HS-5 (cell line): ENCODE results near the gene IVNS1ABP.
"Not testable (repeated sequence)": the region's sequence is repeated elsewhere in the genome, so short reads cannot be mapped to it uniquely, and the experiment has no call there.

Source experiments
- DNase-seq: peaks from one replicate; pipeline ENCODE4 v3.0.0-alpha.2; 2012; ENCODE audit warnings: low read depth

Gene IVNS1ABP

GRCh38 chr1:185317034-185317885 lies at the start of gene IVNS1ABP:
Gene IVNS1ABP (minus strand): TSS chr1:185317243. CDS start chr1:185309493, 7,750 bp downstream.
- DNase-seq = peak; percentile 70

- DNase-seq = no peak
These were observed 48.9 kb upstream of the IVNS1ABP start for GRCh38 chr1:185365951-185366350.

GRCh38 chr1:185364528-185364927 lies 47.5 kb upstream of the IVNS1ABP start:
- not testable (repeated sequence) for DNase-seq

GRCh38 chr1:185363205-185363604 lies 46.2 kb upstream of the IVNS1ABP start:
- no peak for DNase-seq

- peak; percentile 67 for DNase-seq
These were observed 43.7 kb upstream of the IVNS1ABP start for GRCh38 chr1:185360714-185361113.

GRCh38 chr1:185358957-185359356 lies 41.9 kb upstream of the IVNS1ABP start:
- DNase-seq = no peak

GRCh38 chr1:185355947-185356346 lies 38.9 kb upstream of the IVNS1ABP start:
- no peak for DNase-seq

GRCh38 chr1:185353124-185353523 lies 36.1 kb upstream of the IVNS1ABP start:
- DNase-seq = no peak

GRCh38 chr1:185351734-185352466 lies 34.9 kb upstream of the IVNS1ABP start:
- no peak for DNase-seq

GRCh38 chr1:185350027-185350442 lies 33.0 kb upstream of the IVNS1ABP start:
- no peak for DNase-seq

GRCh38 chr1:185349556-185349955 lies 32.5 kb upstream of the IVNS1ABP start:
- no peak for DNase-seq

GRCh38 chr1:185348985-185349384 lies 31.9 kb upstream of the IVNS1ABP start:
- DNase-seq = no peak

GRCh38 chr1:185348296-185348695 lies 31.3 kb upstream of the IVNS1ABP start:
- no peak for DNase-seq

- no peak for DNase-seq
These were observed 29.1 kb upstream of the IVNS1ABP start for GRCh38 chr1:185345913-185346720.

- no peak for DNase-seq
These were observed 26.3 kb upstream of the IVNS1ABP start for GRCh38 chr1:185343306-185343705.

GRCh38 chr1:185342672-185343259 lies 25.7 kb upstream of the IVNS1ABP start:
- DNase-seq = no peak

- DNase-seq = no peak
These were observed 25.0 kb upstream of the IVNS1ABP start for GRCh38 chr1:185342017-185342416.

- no peak for DNase-seq
These were observed 24.2 kb upstream of the IVNS1ABP start for GRCh38 chr1:185341196-185341781.

GRCh38 chr1:185338719-185339622 lies 21.9 kb upstream of the IVNS1ABP start:
- DNase-seq = no peak

GRCh38 chr1:185337246-185337645 lies 20.2 kb upstream of the IVNS1ABP start:
- no peak for DNase-seq
